ENCODE data around the gene USF1.

USF1 gene

DNA sequence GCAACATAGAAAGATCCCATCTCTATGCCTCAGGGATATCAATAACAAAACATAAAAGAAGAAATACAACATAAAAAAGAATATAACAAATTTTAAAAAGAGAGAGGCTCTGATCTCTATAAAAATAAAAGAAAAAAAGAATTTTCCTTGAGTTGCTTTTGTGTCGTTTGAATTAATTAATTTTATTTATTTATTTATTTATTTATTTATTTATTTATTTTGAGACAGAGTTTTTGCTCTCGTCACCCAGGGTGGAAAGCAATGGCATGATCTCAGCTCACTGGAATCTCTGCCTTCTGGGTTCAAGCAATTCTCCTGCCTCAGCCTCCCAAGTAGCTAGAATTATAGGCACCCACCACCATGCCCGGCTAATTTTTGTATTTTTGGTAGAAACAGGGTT, 33.4 kb downstream of the USF1 start:
- Histone ChIP-seq H3K23ac (ENCODE audit: low read length in 2 of 2) (no peak overlapping the region), H3K79me1 (replicated peaks; ENCODE audit: low read length, poor library complexity, severe bottlenecking) (peaks cover 7% of the 10 kb centered on the region), H3K27ac (ENCODE audit: low read length, poor library complexity, severe bottlenecking) (no peak overlapping the region), H2BK120ac (ENCODE audit: low read depth, low read length) (no peak overlapping the region), H3K4me2 (ENCODE audit: low read length, poor library complexity, severe bottlenecking) (no peak overlapping the region), H3K4me3 (ENCODE audit: insufficient read depth in 1 of 2, low read depth in 1 of 2, low read length in 2 of 2) (no peak overlapping the region), H2BK15ac (ENCODE audit: low read depth, poor library complexity, severe bottlenecking) (no peak overlapping the region), H3K4me1 (ENCODE audit: control insufficient read depth, insufficient read depth, low read depth, low read length) (peaks cover 5% of the 10 kb centered on the region), H4K8ac (ENCODE audit: low read length) (no peak overlapping the region), H3K9ac (ENCODE audit: low read length) (no peak overlapping the region), H2AK5ac (ENCODE audit: low read length, severe bottlenecking) (no peak overlapping the region), H3K36me3 (ENCODE audit: control insufficient read depth in 1 of 2, insufficient read depth in 2 of 2, low read depth in 1 of 2, low read length in 2 of 2) (no peaks in the 10 kb centered on the region), H2AFZ (ENCODE audit: low read depth, low read length) (no peak overlapping the region), H3K4ac (ENCODE audit: low read depth in 1 of 2, low read length in 2 of 2) (no peak overlapping the region), H2BK5ac (ENCODE audit: low read depth, low read length, poor library complexity, severe bottlenecking) (no peak overlapping the region), H2BK12ac (ENCODE audit: low read length in 2 of 2) (no peak overlapping the region), H3K18ac (ENCODE audit: low read depth in 1 of 2, low read length in 2 of 2) (no peak overlapping the region), H3K9me3 (ENCODE audit: control insufficient read depth, low read length) (no peaks in the 10 kb centered on the region), H3K14ac (ENCODE audit: low read length in 2 of 2) (no peak overlapping the region), H4K91ac (ENCODE audit: low read length) (no peak overlapping the region), H3K27me3 (ENCODE audit: control insufficient read depth in 1 of 2, insufficient read depth in 1 of 2, low read length in 2 of 2) (no peaks in the 10 kb centered on the region)
- 100% methylated on average over 1 of the region's 3 CpGs for WGBS
- no peak for DNase-seq

DNA sequence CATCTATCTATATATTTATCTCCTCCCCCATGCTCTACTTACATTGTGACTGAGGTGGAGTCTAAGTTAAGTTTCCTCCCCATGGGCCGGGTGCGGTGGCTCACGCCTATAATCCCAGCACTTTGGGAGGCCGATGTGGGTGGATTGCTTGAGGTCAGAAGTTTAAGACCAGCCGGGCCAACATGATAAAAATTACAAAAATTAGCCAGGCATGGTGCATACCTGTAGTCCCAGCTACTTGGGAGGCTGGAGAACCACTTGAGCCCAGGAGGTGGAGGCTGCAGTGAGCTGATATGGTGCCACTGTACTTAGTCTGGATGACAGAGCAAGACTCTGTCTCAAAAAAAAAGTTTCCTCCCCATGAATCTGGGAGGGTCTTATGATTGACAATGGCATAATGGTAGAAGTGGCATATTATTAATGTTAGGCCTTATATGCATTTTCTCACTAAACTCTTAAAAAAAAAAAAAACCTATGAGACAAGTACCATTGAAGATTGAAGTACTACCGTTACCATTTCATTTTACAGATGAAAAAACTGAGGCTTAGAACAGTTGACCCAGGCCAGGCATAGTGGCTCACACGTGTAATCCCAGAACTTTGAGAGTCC, 36.1 kb downstream of the USF1 start:
- no peaks in the 10 kb centered on the region for H3K9me3 ChIP-seq (ENCODE audit: control insufficient read depth, low read length)
- no peak overlapping the region for H2BK120ac ChIP-seq (ENCODE audit: low read depth, low read length)
- H3K4me2 ChIP-seq (ENCODE audit: low read length, poor library complexity, severe bottlenecking) = no peak overlapping the region
- peaks cover 5% of the 10 kb centered on the region for H3K4me1 ChIP-seq (ENCODE audit: control insufficient read depth, insufficient read depth, low read depth, low read length)
- no peak overlapping the region for H3K9ac ChIP-seq (ENCODE audit: low read length)
- H3K36me3 ChIP-seq (ENCODE audit: control insufficient read depth in 1 of 2, insufficient read depth in 2 of 2, low read depth in 1 of 2, low read length in 2 of 2) = no peaks in the 10 kb centered on the region
- H3K14ac ChIP-seq (ENCODE audit: low read length in 2 of 2) = no peak overlapping the region
- H3K79me1 ChIP-seq (replicated peaks; ENCODE audit: low read length, poor library complexity, severe bottlenecking) = peaks cover 7% of the 10 kb centered on the region
- no peak overlapping the region for H3K4me3 ChIP-seq (ENCODE audit: insufficient read depth in 1 of 2, low read depth in 1 of 2, low read length in 2 of 2)
- no peak overlapping the region for H3K4ac ChIP-seq (ENCODE audit: low read depth in 1 of 2, low read length in 2 of 2)
- H3K23ac ChIP-seq (ENCODE audit: low read length in 2 of 2) = no peak overlapping the region
- no peak overlapping the region for H4K91ac ChIP-seq (ENCODE audit: low read length)
- H2BK5ac ChIP-seq (ENCODE audit: low read depth, low read length, poor library complexity, severe bottlenecking) = no peak overlapping the region
- peak overlapping the region; percentile 48 for H2BK15ac ChIP-seq (ENCODE audit: low read depth, poor library complexity, severe bottlenecking)
- no peak for DNase-seq
- H3K18ac ChIP-seq (ENCODE audit: low read depth in 1 of 2, low read length in 2 of 2) = no peak overlapping the region
- H3K27me3 ChIP-seq (ENCODE audit: control insufficient read depth in 1 of 2, insufficient read depth in 1 of 2, low read length in 2 of 2) = no peaks in the 10 kb centered on the region
- H2BK12ac ChIP-seq (ENCODE audit: low read length in 2 of 2) = no peak overlapping the region
- 92% methylated on average over 7 of the region's 7 CpGs for WGBS
- no peak overlapping the region for H3K27ac ChIP-seq (ENCODE audit: low read length, poor library complexity, severe bottlenecking)
- H2AFZ ChIP-seq (ENCODE audit: low read depth, low read length) = no peak overlapping the region
- H2AK5ac ChIP-seq (ENCODE audit: low read length, severe bottlenecking) = no peak overlapping the region
- no peak overlapping the region for H4K8ac ChIP-seq (ENCODE audit: low read length)

DNA sequence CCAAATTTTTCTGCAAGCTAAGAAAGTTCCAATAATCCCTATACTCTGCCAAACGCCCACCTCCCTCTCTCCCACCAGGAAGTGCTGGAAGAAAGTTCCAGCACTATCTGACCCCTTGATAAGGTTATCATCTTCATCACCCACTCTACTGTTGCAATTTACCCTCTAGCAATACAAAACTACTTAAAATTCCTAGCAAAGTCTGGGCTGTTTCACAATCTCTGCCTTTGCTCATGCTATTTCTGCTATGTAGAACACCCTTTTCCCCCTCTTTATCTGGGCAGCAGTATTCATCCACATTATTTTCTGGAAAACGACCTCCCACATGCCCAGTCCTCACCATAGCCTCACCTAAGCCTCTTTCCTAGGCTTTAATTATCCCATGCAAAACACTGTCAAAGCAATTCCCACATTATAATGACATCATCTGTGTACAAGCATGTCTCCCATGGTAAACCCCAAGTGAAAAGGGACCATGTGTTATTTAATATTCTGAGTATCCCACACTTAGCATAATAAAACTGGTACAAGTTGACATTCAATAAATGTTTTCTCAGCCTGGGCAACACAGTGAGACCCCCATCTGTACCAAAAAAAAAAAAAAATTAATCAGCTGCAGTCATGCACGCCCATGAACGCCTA, 36.8 kb downstream of the USF1 start:
- Histone ChIP-seq H3K14ac (ENCODE audit: low read length in 2 of 2) (no peak overlapping the region), H4K8ac (ENCODE audit: low read length) (no peak overlapping the region), H2BK120ac (ENCODE audit: low read depth, low read length) (no peak overlapping the region), H4K91ac (ENCODE audit: low read length) (no peak overlapping the region), H3K36me3 (ENCODE audit: control insufficient read depth in 1 of 2, insufficient read depth in 2 of 2, low read depth in 1 of 2, low read length in 2 of 2) (no peaks in the 10 kb centered on the region), H2AFZ (ENCODE audit: low read depth, low read length) (no peak overlapping the region), H3K4me3 (ENCODE audit: insufficient read depth in 1 of 2, low read depth in 1 of 2, low read length in 2 of 2) (no peak overlapping the region), H2BK12ac (ENCODE audit: low read length in 2 of 2) (no peak overlapping the region), H3K27me3 (ENCODE audit: control insufficient read depth in 1 of 2, insufficient read depth in 1 of 2, low read length in 2 of 2) (no peaks in the 10 kb centered on the region), H3K9me3 (ENCODE audit: control insufficient read depth, low read length) (no peaks in the 10 kb centered on the region), H3K27ac (ENCODE audit: low read length, poor library complexity, severe bottlenecking) (no peak overlapping the region), H3K4me2 (ENCODE audit: low read length, poor library complexity, severe bottlenecking) (no peak overlapping the region), H3K79me1 (replicated peaks; ENCODE audit: low read length, poor library complexity, severe bottlenecking) (peaks cover 8% of the 10 kb centered on the region), H3K4ac (ENCODE audit: low read depth in 1 of 2, low read length in 2 of 2) (no peak overlapping the region), H3K9ac (ENCODE audit: low read length) (no peak overlapping the region), H3K23ac (ENCODE audit: low read length in 2 of 2) (no peak overlapping the region), H3K4me1 (ENCODE audit: control insufficient read depth, insufficient read depth, low read depth, low read length) (peaks cover 5% of the 10 kb centered on the region), H2AK5ac (ENCODE audit: low read length, severe bottlenecking) (no peak overlapping the region), H2BK5ac (ENCODE audit: low read depth, low read length, poor library complexity, severe bottlenecking) (no peak overlapping the region), H3K18ac (ENCODE audit: low read depth in 1 of 2, low read length in 2 of 2) (no peak overlapping the region), H2BK15ac (ENCODE audit: low read depth, poor library complexity, severe bottlenecking) (no peak overlapping the region)
- WGBS = 60% methylated on average over 4 of the region's 4 CpGs
- peak; percentile 63 for DNase-seq

DNA sequence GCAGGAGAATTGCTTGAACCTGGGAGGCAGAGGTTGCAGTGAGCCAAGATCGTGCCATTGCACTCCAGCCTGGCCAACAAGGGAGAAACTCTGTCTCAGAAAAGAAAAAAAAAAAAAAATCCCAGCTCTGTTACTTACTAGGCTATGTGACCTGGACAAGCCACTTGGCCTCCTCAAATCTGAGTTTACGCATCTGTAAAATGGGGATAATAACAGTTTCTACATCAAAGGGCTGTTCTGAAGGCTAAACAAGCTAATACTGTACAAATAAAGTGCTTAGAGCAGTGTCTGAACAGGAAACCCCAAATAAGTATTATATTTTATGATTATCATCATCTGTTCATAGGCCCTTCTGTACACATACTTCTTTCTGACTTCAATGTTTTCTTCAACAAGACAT, 38.4 kb downstream of the USF1 start:
- Histone ChIP-seq H3K4me2 (ENCODE audit: low read length, poor library complexity, severe bottlenecking) (no peak overlapping the region), H3K4me1 (ENCODE audit: control insufficient read depth, insufficient read depth, low read depth, low read length) (no peaks in the 10 kb centered on the region), H3K18ac (ENCODE audit: low read depth in 1 of 2, low read length in 2 of 2) (no peak overlapping the region), H3K27ac (ENCODE audit: low read length, poor library complexity, severe bottlenecking) (no peak overlapping the region), H2BK5ac (ENCODE audit: low read depth, low read length, poor library complexity, severe bottlenecking) (no peak overlapping the region), H4K8ac (ENCODE audit: low read length) (no peak overlapping the region), H2BK120ac (ENCODE audit: low read depth, low read length) (no peak overlapping the region), H3K23ac (ENCODE audit: low read length in 2 of 2) (no peak overlapping the region), H2BK12ac (ENCODE audit: low read length in 2 of 2) (no peak overlapping the region), H2AFZ (ENCODE audit: low read depth, low read length) (no peak overlapping the region), H3K36me3 (ENCODE audit: control insufficient read depth in 1 of 2, insufficient read depth in 2 of 2, low read depth in 1 of 2, low read length in 2 of 2) (no peaks in the 10 kb centered on the region), H3K9me3 (ENCODE audit: control insufficient read depth, low read length) (no peaks in the 10 kb centered on the region), H3K4me3 (ENCODE audit: insufficient read depth in 1 of 2, low read depth in 1 of 2, low read length in 2 of 2) (no peak overlapping the region), H2AK5ac (ENCODE audit: low read length, severe bottlenecking) (no peak overlapping the region), H4K91ac (ENCODE audit: low read length) (no peak overlapping the region), H3K79me1 (replicated peaks; ENCODE audit: low read length, poor library complexity, severe bottlenecking) (peaks cover 6% of the 10 kb centered on the region), H3K4ac (ENCODE audit: low read depth in 1 of 2, low read length in 2 of 2) (no peak overlapping the region), H3K14ac (ENCODE audit: low read length in 2 of 2) (no peak overlapping the region), H3K27me3 (ENCODE audit: control insufficient read depth in 1 of 2, insufficient read depth in 1 of 2, low read length in 2 of 2) (no peaks in the 10 kb centered on the region), H2BK15ac (ENCODE audit: low read depth, poor library complexity, severe bottlenecking) (no peak overlapping the region), H3K9ac (ENCODE audit: low read length) (no peak overlapping the region)
- WGBS = 100% methylated on average over 1 of the region's 2 CpGs
- DNase-seq = no peak
